ENCODE data around the gene RAB12. TPM values are rescaled to one million over a fixed set of nuclear protein-coding genes. Genes with fewer than 3 reads are reported as not detected.

RAB12 gene
- total RNA-seq = 36.4 and 37.9 TPM in 2 replicates

GRCh38 chr18:8608795-8609658 lies at the start of gene RAB12:
Gene RAB12, plus strand, starts transcription at chr18:8609437. Its CDS starts 3 bp downstream, at chr18:8609440.

Other genes starting within 250 kb of the RAB12 start
- gene MTCL1, start 96.1 kb downstream of the RAB12 start, total RNA-seq = 21.3 and 37.3 TPM in 2 replicates